T-cell (primary cell): Measurements from ENCODE around the gene EIF5A2. TPM values are rescaled to one million over a fixed set of nuclear protein-coding genes. Genes with fewer than 3 reads are reported as not detected.
A peak's percentile ranks its signal among the peaks of the same experiment; 100 is the strongest.

Source experiments
- ATAC-seq, 4 experiments: fragments of 200-7000 bp in 3 of 4; fragments of 150-1000 bp in 1 of 4; cut with Tn5 transposase; replicated peaks in 1 of 4; 1 replicate in 3 of 4; 2 replicates in 1 of 4; pipeline ENCODE4 v1.10.0; 2021; ENCODE audit warnings: moderate library complexity in 3 of 4, mild to moderate bottlenecking in 2 of 4, moderate number of reproducible peaks in 1 of 4
- CTCF ChIA-PET, 2 donors: fragments of 300-600 bp; sonication (Branson Sonifier 250); formaldehyde crosslinking; loops; one replicate each; lab custom pipeline; 2022; ENCODE audit warnings: antibody characterized with exemption in 2 of 2; lab: Charles Lee
- POLR2A ChIA-PET, 2 donors: fragments of 300-600 bp; sonication (Branson Sonifier 250); formaldehyde crosslinking; loops; one replicate each; lab custom pipeline; 2022; ENCODE audit warnings: antibody characterized with exemption in 2 of 2; lab: Charles Lee
- DNase-seq, 35 experiments: peaks; one replicate each; pipeline versions ENCODE4 v3.0.0 to v3.0.0-alpha.2; 2013 to 2023
- H3K27ac ChIP-seq: one replicate; pipeline ENCODE4 v1.5.1; 2013; ENCODE audit warnings: low read length
- H3K27me3 ChIP-seq, 2 experiments: replicated peaks in 1 of 2; 1 replicate in 1 of 2; 2 replicates in 1 of 2; pipeline versions ENCODE4 v1.6.1 to v1.7.0; 2013; ENCODE audit warnings: low read length in 1 of 2, mixed read lengths in 1 of 2; ENCODE audit not compliant: control insufficient read depth in 2 of 2, insufficient read depth in 2 of 2; ENCODE audit errors: extremely low read depth in 1 of 2
- H3K36me3 ChIP-seq, 2 donors: 1 replicate in 1 of 2; 2 replicates in 1 of 2; pipeline versions ENCODE4 v1.6.1 to v1.7.0; 2013; ENCODE audit warnings: low read length in 1 of 2; ENCODE audit not compliant: control insufficient read depth in 2 of 2, insufficient read depth in 1 of 2; ENCODE audit errors: extremely low read depth in 1 of 2
- H3K4me1 ChIP-seq, 2 experiments: 1 replicate in 1 of 2; 2 replicates in 1 of 2; pipeline versions ENCODE4 v1.6.1 to v1.7.0; 2013; ENCODE audit warnings: low read length in 2 of 2, mixed read lengths in 1 of 2; ENCODE audit not compliant: insufficient read depth in 2 of 2, control insufficient read depth in 1 of 2; ENCODE audit errors: extremely low read depth in 1 of 2
- H3K4me3 ChIP-seq, 2 donors: 1 replicate in 1 of 2; 2 replicates in 1 of 2; pipeline versions ENCODE4 v1.5.1 to v1.7.0; 2013; ENCODE audit warnings: mild to moderate bottlenecking in 2 of 2, low read length in 1 of 2, moderate library complexity in 1 of 2; ENCODE audit not compliant: control insufficient read depth in 1 of 2; ENCODE audit errors: extremely low read depth in 1 of 2
- H3K9me3 ChIP-seq: 2 replicates; pipeline ENCODE4 v1.7.0; 2013
- H3K27ac Mint-ChIP-seq, 2 donors: one replicate each; pipeline ENCODE4 v1.8.0; 2020 to 2021; ENCODE audit warnings: mild to moderate bottlenecking in 2 of 2, mixed read lengths in 2 of 2
- H3K27me3 Mint-ChIP-seq, 2 donors: one replicate each; pipeline ENCODE4 v1.8.0; 2021 to 2022; ENCODE audit warnings: mixed read lengths in 2 of 2
- H3K36me3 Mint-ChIP-seq: one replicate; pipeline ENCODE4 v1.8.0; 2021; ENCODE audit warnings: mixed read lengths
- H3K4me1 Mint-ChIP-seq, 3 donors: one replicate each; pipeline ENCODE4 v1.8.0; 2020 to 2022; ENCODE audit warnings: mixed read lengths in 3 of 3, mild to moderate bottlenecking in 1 of 3
- H3K4me3 Mint-ChIP-seq, 3 donors: one replicate each; pipeline ENCODE4 v1.8.0; 2020 to 2022; ENCODE audit warnings: mild to moderate bottlenecking in 3 of 3, mixed read lengths in 3 of 3, moderate library complexity in 3 of 3
- H3K9me3 Mint-ChIP-seq, 3 donors: one replicate each; pipeline ENCODE4 v1.8.0; 2020 to 2022; ENCODE audit warnings: mixed read lengths in 3 of 3
- WGBS: methylation state at CpG from one replicate; pipeline ENCODE4 v1.1.5; 2013; ENCODE audit warnings: missing lambda C conversion rate; ENCODE audit not compliant: insufficient coverage; 5-methylcytosine and 5-hydroxymethylcytosine counted together
- total RNA-seq, 35 experiments: library from RNA in 6 of 35; stranded (reverse) in 6 of 35; fragments of 120-200 nt in 1 of 35; gene quantifications; one replicate each; pipeline versions ENCODE4 v1.2.1 to v1.2.4 and lab custom pipeline; 2013 to 2026

The EIF5A2 gene
- total RNA-seq, 5 donors from 2014 or later (not counting 1 experiment from before 2014, with no cell fraction given) = 10.1 to 14.1 (median 13.5) TPM

DNA sequence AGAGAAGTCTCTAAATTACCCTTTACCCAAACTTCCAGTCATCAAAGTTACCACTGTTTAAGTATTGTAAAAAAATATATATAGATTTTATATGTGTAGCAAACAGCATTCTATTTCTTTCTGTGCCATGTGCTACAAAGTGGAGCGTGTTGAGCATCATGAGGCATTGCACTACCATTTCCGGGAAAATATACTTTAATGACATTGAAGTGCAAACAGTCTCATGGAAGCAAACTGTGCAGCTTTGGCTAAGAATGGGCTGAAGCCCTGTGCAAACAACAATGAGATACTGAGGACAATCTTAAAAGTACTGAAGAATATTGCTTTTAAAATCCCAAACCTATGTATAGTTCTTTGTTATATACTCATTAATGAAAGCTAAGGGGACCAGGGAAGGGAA, 31.9 kb downstream of the EIF5A2 start:
- Histone ChIP-seq H3K4me3 (no peak overlapping the region), H3K36me3 (no peaks in the 10 kb centered on the region), H3K9me3 (no peaks in the 10 kb centered on the region), H3K4me1 (no peaks in the 10 kb centered on the region), H3K27ac (no peak overlapping the region), H3K27me3 (no peaks in the 10 kb centered on the region)
- Mint-ChIP-seq H3K27me3 (no peaks in the 10 kb centered on the region), H3K27ac (no peak overlapping the region), H3K36me3 (no peaks in the 10 kb centered on the region), H3K4me3 (no peak overlapping the region), H3K9me3 (peaks cover 0 to 6% (median 4%) of the 10 kb centered on the region in 3 donors), H3K4me1 (no peaks in the 10 kb centered on the region)
- POLR2A ChIA-PET = interaction anchor here in 1 of 2 donors (0.6 kb wide), 1 partner anchor 20 kb away, joined by 5 read pairs; no protein-coding TSS in a partner anchor
- no CpG with 5 or more reads among the region's 2 CpGs for WGBS
- no peak for DNase-seq
- CTCF ChIA-PET = no interaction called here
- no peak for ATAC-seq

- Histone ChIP-seq H3K4me1 (peaks cover 14 to 20% of the 10 kb centered on the region in 2 experiments), H3K27ac (peak within 1 kb of the TSS; percentile 86), H3K4me3 (peak within 1 kb of the TSS; percentile 73 to 97), H3K36me3 (peaks cover 0 to 32% of the 10 kb centered on the region in 2 donors), H3K9me3 (no peaks in the 10 kb centered on the region), H3K27me3 (no peaks in the 10 kb centered on the region)
- peaks cover 18% of the 10 kb centered on the region for H3K36me3 Mint-ChIP-seq
- no peaks in the 10 kb centered on the region for H3K9me3 Mint-ChIP-seq
- H3K4me3 Mint-ChIP-seq = peak within 1 kb of the TSS; percentile 90 to 93 (median 93)
- ChIA-PET POLR2A (interaction anchor here (0.5 to 1.8 kb wide), 12 partner anchors 13 to 1880 kb away, joined by 3 to 16 read pairs (median 4); partner anchors contain the start of genes EIF5A2 (in 1 of the 2) and SKIL (in 1 of the 2)), CTCF (interaction anchor here in 1 of 2 donors (1.4 kb wide), 1 partner anchor 60 kb away, joined by 4 read pairs; no protein-coding TSS in a partner anchor)
- peak; percentile 84 to 97 (median 91) for DNase-seq
- H3K27ac Mint-ChIP-seq = peak within 1 kb of the TSS; percentile 92 to 96
- no peaks in the 10 kb centered on the region for H3K27me3 Mint-ChIP-seq
- H3K4me1 Mint-ChIP-seq = peaks cover 32 to 38% (median 35%) of the 10 kb centered on the region in 3 donors
- ATAC-seq = peak; percentile 95 to 97 (median 96)
- WGBS = under 1% methylated on average over 47 of the region's 59 CpGs
Observed at GRCh38 chr3:170869645-170870593, 38.5 kb downstream of the EIF5A2 start, which contains the start of gene RPL22L1. Gene RPL22L1, minus strand, starts transcription at chr3:170870195. Its CDS starts 28 bp downstream, at chr3:170870167.

DNA sequence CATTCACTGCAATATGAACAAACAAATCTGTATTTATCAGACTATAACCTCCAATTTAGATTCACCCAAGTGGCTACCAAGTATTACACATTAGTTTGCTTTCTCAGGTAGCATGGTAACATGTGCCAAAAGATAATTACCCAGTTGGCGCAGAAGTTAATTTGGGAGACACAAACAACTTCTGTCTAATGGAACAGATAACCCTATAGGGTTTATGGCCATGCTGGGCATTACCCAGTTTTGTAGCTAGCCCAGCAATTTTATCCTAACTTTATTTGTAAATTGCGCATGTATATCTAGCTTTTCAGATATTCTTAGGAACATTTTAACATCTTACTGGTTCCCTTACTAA, 39.2 kb downstream of the EIF5A2 start:
- DNase-seq (peak in 2 of 35 experiments; percentile 15 to 28), ATAC-seq (no peak)
- Mint-ChIP-seq H3K4me1 (peaks cover 35 to 38% (median 35%) of the 10 kb centered on the region in 3 donors), H3K4me3 (peak overlapping the region; percentile 90 to 93 (median 93)), H3K27ac (peak overlapping the region; percentile 92 to 96), H3K9me3 (no peaks in the 10 kb centered on the region), H3K27me3 (no peaks in the 10 kb centered on the region), H3K36me3 (peaks cover 24% of the 10 kb centered on the region)
- no CpG with 5 or more reads among the region's 2 CpGs for WGBS
- Histone ChIP-seq H3K4me1 (peaks cover 14 to 20% of the 10 kb centered on the region in 2 experiments), H3K27me3 (no peaks in the 10 kb centered on the region), H3K9me3 (no peaks in the 10 kb centered on the region), H3K36me3 (peaks cover 0 to 35% of the 10 kb centered on the region in 2 donors), H3K4me3 (peak overlapping the region; percentile 73 to 97), H3K27ac (peak overlapping the region; percentile 86)
- ChIA-PET CTCF (interaction anchor here in 1 of 2 donors (1.4 kb wide), 1 partner anchor 59 kb away, joined by 4 read pairs; no protein-coding TSS in a partner anchor), POLR2A (interaction anchor here (0.5 to 1.8 kb wide), 8 partner anchors 12 to 1406 kb away, joined by 3 to 16 read pairs (median 4); partner anchors contain the start of genes EIF5A2 (in 1 of the 2) and SKIL (in 1 of the 2))

DNA sequence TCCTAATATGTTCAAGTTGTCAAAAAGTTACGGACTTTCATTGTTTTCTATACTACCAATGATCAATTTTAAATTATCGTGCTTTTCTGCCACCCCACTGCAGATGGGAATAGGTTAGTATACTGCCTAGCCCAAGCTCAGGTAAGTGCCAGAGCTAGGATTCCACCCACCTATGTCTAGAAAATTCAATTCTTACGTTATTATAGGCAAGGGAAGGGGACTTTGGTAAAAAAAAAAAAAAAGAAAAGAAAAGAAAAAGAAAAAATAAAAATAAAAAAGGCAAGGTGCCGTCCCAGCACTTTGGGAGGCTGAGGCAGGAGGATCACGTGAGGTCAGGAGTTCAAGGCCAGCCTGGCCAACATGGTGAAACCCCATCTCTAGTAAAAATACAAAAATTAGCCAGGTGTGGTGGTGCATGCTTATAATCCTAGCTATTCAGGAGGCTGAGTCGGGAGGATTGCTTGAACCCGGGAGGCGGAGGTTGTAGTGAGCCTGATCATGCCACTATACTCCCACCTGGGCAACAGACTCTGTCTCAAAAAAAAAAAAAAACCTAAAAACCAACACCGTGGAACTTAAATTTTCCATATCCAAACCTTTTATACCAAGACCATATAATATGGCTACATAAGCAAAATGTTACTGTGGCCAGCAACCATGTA, 39.7 kb downstream of the EIF5A2 start:
- H3K36me3 Mint-ChIP-seq = peaks cover 24% of the 10 kb centered on the region
- peaks cover 14 to 20% of the 10 kb centered on the region in 2 experiments for H3K4me1 ChIP-seq
- peaks cover 0 to 35% of the 10 kb centered on the region in 2 donors for H3K36me3 ChIP-seq
- H3K9me3 Mint-ChIP-seq = no peaks in the 10 kb centered on the region
- ATAC-seq (no peak), DNase-seq (no peak)
- H3K27ac Mint-ChIP-seq = peak overlapping the region; percentile 92 to 96
- WGBS = 40% methylated on average over 1 of the region's 9 CpGs
- peak overlapping the region; percentile 73 to 97 for H3K4me3 ChIP-seq
- no peaks in the 10 kb centered on the region for H3K9me3 ChIP-seq
- ChIA-PET POLR2A (interaction anchor here in 1 of 2 donors (0.6 to 1.8 kb wide), 6 partner anchors 12 to 1413 kb away, joined by 4 to 16 read pairs (median 4); partner anchors contain the start of genes EIF5A2 and SKIL), CTCF (interaction anchor here in 1 of 2 donors (0.8 kb wide), 1 partner anchor 40 kb away, joined by 3 read pairs; the partner anchor contains the start of gene EIF5A2)
- peaks cover 35 to 38% (median 35%) of the 10 kb centered on the region in 3 donors for H3K4me1 Mint-ChIP-seq
- no peaks in the 10 kb centered on the region for H3K27me3 Mint-ChIP-seq
- peak overlapping the region; percentile 86 for H3K27ac ChIP-seq
- no peaks in the 10 kb centered on the region for H3K27me3 ChIP-seq
- H3K4me3 Mint-ChIP-seq = peak overlapping the region; percentile 90 to 93 (median 93)

- H3K27ac ChIP-seq = peak overlapping the region; percentile 22
- Mint-ChIP-seq H3K27me3 (no peaks in the 10 kb centered on the region), H3K27ac (peak overlapping the region; percentile 62 to 88), H3K36me3 (peaks cover 24% of the 10 kb centered on the region), H3K4me1 (peaks cover 35 to 38% (median 35%) of the 10 kb centered on the region in 3 donors), H3K9me3 (no peaks in the 10 kb centered on the region), H3K4me3 (peak overlapping the region; percentile 2 to 43 (median 40))
- WGBS = 0% methylated on average over 1 of the region's 1 CpG
- ChIA-PET POLR2A (no interaction called here), CTCF (interaction anchor here in 1 of 2 donors (0.6 to 0.8 kb wide), 2 partner anchors 42 to 149 kb away, joined by 3 read pairs; partner anchors contain the start of gene EIF5A2)
- no peaks in the 10 kb centered on the region for H3K27me3 ChIP-seq
- H3K4me3 ChIP-seq = no peak overlapping the region
- DNase-seq = no peak
- no peaks in the 10 kb centered on the region for H3K9me3 ChIP-seq
- peaks cover 14 to 20% of the 10 kb centered on the region in 2 experiments for H3K4me1 ChIP-seq
- ATAC-seq = no peak
- peaks cover 0 to 35% of the 10 kb centered on the region in 2 donors for H3K36me3 ChIP-seq
Observed at GRCh38 chr3:170867143-170867937, 41.1 kb downstream of the EIF5A2 start.
